Tibial nerve (tissue), 4 donors: ENCODE results near the gene PPP1R1B. TPM values are rescaled to one million over a fixed set of nuclear protein-coding genes. Genes with fewer than 3 reads are reported as not detected.

Experiments used
- DNase-seq, 2 donors: peaks; one replicate each; pipeline ENCODE4 v3.0.0-alpha.2; 2019; ENCODE audit warnings: low spot score in 2 of 2
- H3K27ac ChIP-seq, 4 donors: fragments of 200-600 bp; sonication (generic) in 3 of 4; one replicate each; pipeline ENCODE4 v1.5.1; 2017 to 2019; ENCODE audit warnings: mild to moderate bottlenecking in 1 of 4
- H3K27me3 ChIP-seq, 2 donors: fragments of 200-600 bp; sonication (generic) in 1 of 2; one replicate each; pipeline versions ENCODE4 v1.5.1 to v1.6.0; 2017 to 2019
- H3K36me3 ChIP-seq, 3 donors: fragments of 200-600 bp; sonication (generic); one replicate each; pipeline ENCODE4 v1.5.1; 2018 to 2019
- H3K4me1 ChIP-seq, 4 donors: fragments of 200-600 bp; sonication (generic) in 3 of 4; one replicate each; pipeline ENCODE4 v1.5.1; 2017 to 2019
- H3K4me3 ChIP-seq, 4 donors: fragments of 200-600 bp; sonication (generic) in 3 of 4; one replicate each; pipeline ENCODE4 v1.5.1; 2017 to 2019; ENCODE audit warnings: mild to moderate bottlenecking in 1 of 4, moderate library complexity in 1 of 4
- H3K9me3 ChIP-seq, 4 donors: fragments of 200-600 bp; sonication (generic) in 3 of 4; one replicate each; pipeline ENCODE4 v1.5.1; 2017 to 2019
- EP300 ChIP-seq, 2 donors: sonication (generic); formaldehyde crosslinking; IDR thresholded peaks; one replicate each; pipeline ENCODE4 v1.6.1; 2017; ENCODE audit warnings: antibody characterized with exemption in 2 of 2, mild to moderate bottlenecking in 1 of 2
- POLR2A ChIP-seq, 2 donors: fragments of 450-650 bp; IDR thresholded peaks; one replicate each; pipeline ENCODE4 v1.6.1; 2017; ENCODE audit warnings: antibody characterized with exemption in 2 of 2, mild to moderate bottlenecking in 2 of 2, moderate library complexity in 2 of 2
- WGBS, 2 donors: methylation state at CpG; one replicate each; pipeline ENCODE4 v1.1.5; 2018; 5-methylcytosine and 5-hydroxymethylcytosine counted together
- total RNA-seq, 4 donors: library from RNA; depleted of rRNA; stranded (reverse); fragments of >200 nt; gene quantifications; one replicate each; pipeline ENCODE4 v1.1.0, GENCODE V29; 2016
- TF ChIP-seq, protein P1 (sequence below), 5 experiments: fragments of 200-600 bp in 3 of 5; fragments of 450-650 bp in 2 of 5; sonication (generic) in 3 of 5; IDR thresholded peaks; one replicate each; pipeline ENCODE4 v1.5.1; 2016 to 2019; ENCODE audit warnings: antibody characterized with exemption in 5 of 5, mild to moderate bottlenecking in 3 of 5, moderate library complexity in 2 of 5

Gene PPP1R1B
- total RNA-seq, 4 donors from 2014 or later, result 10.4 to 20.4 (median 12.7) TPM

DNA sequence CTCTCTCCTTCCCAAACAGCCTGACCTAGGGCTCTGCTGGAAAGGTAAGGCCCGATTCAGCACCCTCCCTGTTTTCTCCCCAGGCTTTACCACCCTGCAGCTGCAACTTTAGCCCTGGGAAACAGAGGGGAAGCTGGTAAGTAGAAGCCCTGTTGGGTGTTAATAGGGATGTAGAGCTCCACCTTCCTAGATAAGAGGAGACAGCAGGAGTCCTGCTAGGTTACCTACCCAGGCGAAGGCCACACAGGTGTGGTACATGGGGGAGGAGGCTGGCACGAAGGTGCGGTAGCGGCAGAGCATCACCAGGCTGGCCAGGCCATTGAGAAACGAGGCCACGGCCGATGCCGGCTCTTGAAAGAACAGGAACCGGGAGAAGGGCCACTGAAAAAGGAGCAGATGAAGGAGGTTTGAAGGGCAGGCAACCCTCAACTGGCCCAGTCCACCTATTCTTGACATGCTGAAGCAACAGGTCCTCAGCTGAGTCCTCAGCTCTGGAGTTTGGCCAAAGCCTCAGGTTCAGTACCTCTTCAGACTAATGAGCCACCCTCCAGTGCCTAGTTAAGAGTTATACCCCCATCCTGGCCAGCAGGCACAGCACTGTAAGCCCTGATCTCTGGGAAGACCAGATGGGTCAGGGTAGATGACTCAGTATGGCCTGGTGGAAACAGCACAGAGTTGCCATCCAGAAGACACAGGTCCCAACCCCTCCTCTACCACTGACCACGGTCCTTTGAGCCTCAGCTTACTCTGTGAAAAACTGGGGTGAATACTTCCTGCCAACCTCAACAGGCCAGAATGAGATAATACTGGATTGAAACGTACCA, 57.8 kb downstream of the PPP1R1B start:
- H3K4me1 ChIP-seq, result peaks cover 0 to 18% (median 15%) of the 10 kb centered on the region in 4 donors
- WGBS, 2 donors, result 94% methylated on average over 12 of the region's 12 CpGs
- H3K27me3 ChIP-seq, result no peaks in the 10 kb centered on the region
- H3K4me3 ChIP-seq, result no peak overlapping the region
- TF ChIP-seq POLR2A (IDR thresholded peaks at IDR 0.05), result no peak
- no peak for TF ChIP-seq EP300 (IDR thresholded peaks at IDR 0.05)
- TF ChIP-seq, protein P1, sequence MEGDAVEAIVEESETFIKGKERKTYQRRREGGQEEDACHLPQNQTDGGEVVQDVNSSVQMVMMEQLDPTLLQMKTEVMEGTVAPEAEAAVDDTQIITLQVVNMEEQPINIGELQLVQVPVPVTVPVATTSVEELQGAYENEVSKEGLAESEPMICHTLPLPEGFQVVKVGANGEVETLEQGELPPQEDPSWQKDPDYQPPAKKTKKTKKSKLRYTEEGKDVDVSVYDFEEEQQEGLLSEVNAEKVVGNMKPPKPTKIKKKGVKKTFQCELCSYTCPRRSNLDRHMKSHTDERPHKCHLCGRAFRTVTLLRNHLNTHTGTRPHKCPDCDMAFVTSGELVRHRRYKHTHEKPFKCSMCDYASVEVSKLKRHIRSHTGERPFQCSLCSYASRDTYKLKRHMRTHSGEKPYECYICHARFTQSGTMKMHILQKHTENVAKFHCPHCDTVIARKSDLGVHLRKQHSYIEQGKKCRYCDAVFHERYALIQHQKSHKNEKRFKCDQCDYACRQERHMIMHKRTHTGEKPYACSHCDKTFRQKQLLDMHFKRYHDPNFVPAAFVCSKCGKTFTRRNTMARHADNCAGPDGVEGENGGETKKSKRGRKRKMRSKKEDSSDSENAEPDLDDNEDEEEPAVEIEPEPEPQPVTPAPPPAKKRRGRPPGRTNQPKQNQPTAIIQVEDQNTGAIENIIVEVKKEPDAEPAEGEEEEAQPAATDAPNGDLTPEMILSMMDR (IDR thresholded peaks at IDR 0.05), result no peak
- no peaks in the 10 kb centered on the region for H3K9me3 ChIP-seq
- no peak overlapping the region for H3K27ac ChIP-seq
- no peak for DNase-seq
- peaks cover 0 to 56% (median 0%) of the 10 kb centered on the region in 3 donors for H3K36me3 ChIP-seq

Other genes starting within 250 kb of the PPP1R1B start
- 10 to 100 TPM; 21.1 to 32.4 (median 30.4) TPM for gene FBXL20, start 225.3 kb upstream of the PPP1R1B start, total RNA-seq
- 10 to 100 TPM; 17.0 to 30.4 (median 27.0) TPM for gene MED1, start 175.7 kb upstream of the PPP1R1B start, total RNA-seq
- gene CDK12, start 165.5 kb upstream of the PPP1R1B start, total RNA-seq, result 10 to 100 TPM; 39.3 to 50.4 (median 40.7) TPM
- not detected for gene NEUROD2, start 19.0 kb upstream of the PPP1R1B start, total RNA-seq
- gene STARD3, start 10.2 kb downstream of the PPP1R1B start, total RNA-seq, result 100 to 1,000 TPM in 3 of 4 donors, 10 to 100 TPM in 1; 85.3 to 170 (median 108) TPM
- 1 to 10 TPM in 1 of 4 donors, under 1 TPM in 3; 0.30 to 5.5 (median 0.61) TPM for gene TCAP, start 38.4 kb downstream of the PPP1R1B start, total RNA-seq
- gene PNMT, start 41.5 kb downstream of the PPP1R1B start, total RNA-seq, result 10 to 100 TPM in 3 of 4 donors, 1 to 10 TPM in 1; 2.4 to 19.6 (median 12.4) TPM
- gene PGAP3, start 61.1 kb downstream of the PPP1R1B start, total RNA-seq, result 10 to 100 TPM; 10.9 to 16.5 (median 15.1) TPM
- 100 to 1,000 TPM; 101 to 131 (median 114) TPM for gene ERBB2, start 73.1 kb downstream of the PPP1R1B start, total RNA-seq
- gene MIEN1, start 103.6 kb downstream of the PPP1R1B start, total RNA-seq, result 10 to 100 TPM; 29.8 to 65.3 (median 43.5) TPM
- under 1 TPM in 3 of 4 donors, not detected in 1; 0.21 to 0.39 (median 0.30) TPM for gene GRB7, start 111.0 kb downstream of the PPP1R1B start, total RNA-seq
- 1 to 10 TPM in 2 of 4 donors, under 1 TPM in 2; 0.30 to 1.9 (median 1.0) TPM for gene IKZF3, start 237.4 kb downstream of the PPP1R1B start, total RNA-seq
- gene ZPBP2, start 241.2 kb downstream of the PPP1R1B start, total RNA-seq, result not detected